PC-9 (cell line): Measurements from ENCODE around the gene CACNA1A. TPM values are rescaled to one million over a fixed set of nuclear protein-coding genes. Genes with fewer than 3 reads are reported as not detected.
"Not testable (repeated sequence)": the region's sequence is repeated elsewhere in the genome, so short reads cannot be mapped to it uniquely, and the experiment has no call there.

ENCODE experiments used
- BruUV-seq: library from RNA; stranded (reverse); fragments of 400-500 nt; replicated peaks from 2 replicates; lab custom pipeline; 2021; lab: Mats Ljungman, UMichigan
- CTCF ChIA-PET: fragments of 300-600 bp; sonication (Branson Sonifier 250); formaldehyde crosslinking; loops from one replicate; lab custom pipeline; 2022; ENCODE audit warnings: antibody characterized with exemption; lab: Charles Lee
- POLR2A ChIA-PET: fragments of 300-600 bp; sonication (Branson Sonifier 250); formaldehyde crosslinking; loops from one replicate; lab custom pipeline; 2022; ENCODE audit warnings: antibody characterized with exemption; ENCODE audit not compliant: unreplicated experiment; lab: Charles Lee
- DNase-seq, 2 experiments: peaks; one replicate each; pipeline versions ENCODE4 v3.0.0 to v3.0.0-alpha.2; 2015 to 2022; ENCODE audit warnings: mixed read lengths in 1 of 2
- H2AFZ ChIP-seq: fragments of 200-600 bp; sonication (generic); 2 replicates; pipeline ENCODE4 v1.8.1; 2017; ENCODE audit warnings: antibody characterized with exemption
- H3F3A ChIP-seq: fragments of 200-600 bp; sonication (generic); 2 replicates; pipeline ENCODE4 v1.8.1; 2017; ENCODE audit warnings: antibody characterized with exemption, mild to moderate bottlenecking, low read depth; ENCODE audit not compliant: insufficient read depth
- H3K27ac ChIP-seq: fragments of 200-600 bp; sonication (generic); 2 replicates; pipeline ENCODE4 v1.6.1; 2016; ENCODE audit warnings: mixed run types
- H3K27me3 ChIP-seq: fragments of 200-600 bp; sonication (generic); 2 replicates; pipeline ENCODE4 v1.6.1; 2016; ENCODE audit warnings: low read depth, mixed run types; ENCODE audit not compliant: insufficient read depth
- H3K36me3 ChIP-seq: fragments of 200-600 bp; sonication (generic); 2 replicates; pipeline ENCODE4 v1.6.1; 2016; ENCODE audit warnings: low read depth, mixed run types
- H3K4me1 ChIP-seq: fragments of 200-600 bp; sonication (generic); replicated peaks from 2 replicates; pipeline ENCODE4 v1.6.1; 2016; ENCODE audit warnings: mixed run types; ENCODE audit not compliant: insufficient read depth
- H3K4me2 ChIP-seq: fragments of 200-600 bp; sonication (generic); 2 replicates; pipeline ENCODE4 v1.6.1; 2017; ENCODE audit warnings: mixed run types
- H3K4me3 ChIP-seq: fragments of 200-600 bp; sonication (generic); 2 replicates; pipeline ENCODE4 v1.6.1; 2016; ENCODE audit warnings: mixed run types
- H3K79me2 ChIP-seq: fragments of 200-600 bp; sonication (generic); 2 replicates; pipeline ENCODE4 v1.6.1; 2017; ENCODE audit warnings: low read depth, mixed run types
- H3K9me2 ChIP-seq: fragments of 200-600 bp; sonication (generic); 2 replicates; pipeline ENCODE4 v1.8.1; 2017; ENCODE audit warnings: mild to moderate bottlenecking; ENCODE audit not compliant: insufficient read depth
- H3K9me3 ChIP-seq: fragments of 200-600 bp; sonication (generic); 2 replicates; pipeline ENCODE4 v1.8.1; 2016; ENCODE audit warnings: low read depth; ENCODE audit not compliant: insufficient read depth
- H4K20me1 ChIP-seq: fragments of 200-600 bp; sonication (generic); 2 replicates; pipeline ENCODE4 v1.8.1; 2017; ENCODE audit not compliant: insufficient read depth
- CTCF ChIP-seq: fragments of 200-600 bp; sonication (generic); conservative IDR thresholded peaks from 2 replicates; pipeline ENCODE4 v1.6.1; 2017; ENCODE audit warnings: mixed run types, antibody characterized with exemption, mild to moderate bottlenecking, moderate library complexity
- EZH2 ChIP-seq: fragments of 200-600 bp; sonication (generic); IDR thresholded peaks from 2 replicates; pipeline ENCODE4 v1.8.0; 2017; ENCODE audit warnings: antibody characterized with exemption, low read depth
- intact Hi-C: fragments of 100-400 bp; cut with micrococcal nuclease; formaldehyde crosslinking; loops from one replicate; pipeline ENCODE4 v1.10.0; 2022; ENCODE audit not compliant: unreplicated experiment
- total RNA-seq: library from RNA; stranded (reverse); gene quantifications from 2 replicates; pipeline ENCODE4 v1.2.3, GENCODE V29; 2021

The CACNA1A gene
- total RNA-seq, 1 experiment from 2014 or later = 0.35 TPM

GRCh38 chr19:13429563-13429962 is 76.7 kb downstream of the CACNA1A start:
- no peak overlapping the region for H3K4me3 ChIP-seq
- no peak for DNase-seq
- intact Hi-C loops = no loop called here
- no peaks in the 10 kb centered on the region for H3K4me1 ChIP-seq
- POLR2A ChIA-PET = no interaction called here
- CTCF ChIA-PET = no interaction called here
- no peak overlapping the region for H3K4me2 ChIP-seq
- H4K20me1 ChIP-seq = no peaks in the 10 kb centered on the region
- H3K36me3 ChIP-seq = no peaks in the 10 kb centered on the region
- no peak overlapping the region for H3K27ac ChIP-seq
- H3K9me3 ChIP-seq = no peaks in the 10 kb centered on the region
- no TSS peak for BruUV-seq
- no peaks in the 10 kb centered on the region for H3F3A ChIP-seq
- no peak overlapping the region for H2AFZ ChIP-seq
- no peaks in the 10 kb centered on the region for H3K79me2 ChIP-seq
- H3K9me2 ChIP-seq = no peaks in the 10 kb centered on the region
- no peak for TF ChIP-seq CTCF
- no peak for TF ChIP-seq EZH2
- H3K27me3 ChIP-seq = no peaks in the 10 kb centered on the region

- no peaks in the 10 kb centered on the region for H3K9me3 ChIP-seq
- intact Hi-C loops = no loop called here
- H3K9me2 ChIP-seq = no peaks in the 10 kb centered on the region
- H3K27ac ChIP-seq = no peak overlapping the region
- no peaks in the 10 kb centered on the region for H3F3A ChIP-seq
- H3K4me1 ChIP-seq = no peaks in the 10 kb centered on the region
- no peaks in the 10 kb centered on the region for H3K36me3 ChIP-seq
- CTCF ChIA-PET = no interaction called here
- H4K20me1 ChIP-seq = no peaks in the 10 kb centered on the region
- POLR2A ChIA-PET = no interaction called here
- no peak for DNase-seq
- H3K4me2 ChIP-seq = no peak overlapping the region
- no peaks in the 10 kb centered on the region for H3K79me2 ChIP-seq
- no peaks in the 10 kb centered on the region for H3K27me3 ChIP-seq
- TF ChIP-seq EZH2 (no peak), CTCF (peak; percentile 66; the same call in 1 of the 2 replicates)
- no peak overlapping the region for H3K4me3 ChIP-seq
- no peak overlapping the region for H2AFZ ChIP-seq
- no TSS peak for BruUV-seq
Observed at GRCh38 chr19:13428352-13428751, 77.9 kb downstream of the CACNA1A start.

- POLR2A ChIA-PET = interaction anchor here (0.6 kb wide), 1 partner anchor 56 kb away, joined by 26 read pairs; no protein-coding TSS in a partner anchor
- H2AFZ ChIP-seq = no peak overlapping the region
- H3K4me1 ChIP-seq = no peaks in the 10 kb centered on the region
- DNase-seq = no peak
- CTCF ChIA-PET = no interaction called here
- no peaks in the 10 kb centered on the region for H3F3A ChIP-seq
- no peaks in the 10 kb centered on the region for H3K9me3 ChIP-seq
- H3K36me3 ChIP-seq = no peaks in the 10 kb centered on the region
- no peak overlapping the region for H3K4me3 ChIP-seq
- H3K9me2 ChIP-seq = no peaks in the 10 kb centered on the region
- no peak for TF ChIP-seq EZH2
- TF ChIP-seq CTCF = no peak
- H3K27ac ChIP-seq = no peak overlapping the region
- intact Hi-C loops = no loop called here
- H3K27me3 ChIP-seq = no peaks in the 10 kb centered on the region
- no peak overlapping the region for H3K4me2 ChIP-seq
- no peaks in the 10 kb centered on the region for H4K20me1 ChIP-seq
- no peaks in the 10 kb centered on the region for H3K79me2 ChIP-seq
- no TSS peak for BruUV-seq
Observed at GRCh38 chr19:13427273-13428051, 78.8 kb downstream of the CACNA1A start.

- H3F3A ChIP-seq, H2AFZ ChIP-seq, DNase-seq, H3K4me1 ChIP-seq, CTCF ChIA-PET, H3K79me2 ChIP-seq, H3K4me2 ChIP-seq, H3K27ac ChIP-seq, H4K20me1 ChIP-seq, H3K9me2 ChIP-seq, H3K27me3 ChIP-seq, BruUV-seq, H3K36me3 ChIP-seq, H3K9me3 ChIP-seq, H3K4me3 ChIP-seq, intact Hi-C loops: not testable (repeated sequence)
- POLR2A ChIA-PET = interaction anchor here (0.5 kb wide), 1 partner anchor 1156 kb away, joined by 3 read pairs; no protein-coding TSS in a partner anchor
Observed at GRCh38 chr19:13425875-13426274, 80.4 kb downstream of the CACNA1A start.
